HS-5 (cell line): ENCODE measurements around the gene NDUFS6.
A peak's percentile ranks its signal among the peaks of the same experiment; 100 is the strongest.
"Not testable (repeated sequence)": the region's sequence is repeated elsewhere in the genome, so short reads cannot be mapped to it uniquely, and the experiment has no call there.

Experiments used
- DNase-seq: peaks from one replicate; pipeline ENCODE4 v3.0.0-alpha.2; 2012; ENCODE audit warnings: low read depth

NDUFS6 gene

GRCh38 chr5:1783216-1783554, 18.0 kb upstream of the NDUFS6 start:
- no peak for DNase-seq

DNA sequence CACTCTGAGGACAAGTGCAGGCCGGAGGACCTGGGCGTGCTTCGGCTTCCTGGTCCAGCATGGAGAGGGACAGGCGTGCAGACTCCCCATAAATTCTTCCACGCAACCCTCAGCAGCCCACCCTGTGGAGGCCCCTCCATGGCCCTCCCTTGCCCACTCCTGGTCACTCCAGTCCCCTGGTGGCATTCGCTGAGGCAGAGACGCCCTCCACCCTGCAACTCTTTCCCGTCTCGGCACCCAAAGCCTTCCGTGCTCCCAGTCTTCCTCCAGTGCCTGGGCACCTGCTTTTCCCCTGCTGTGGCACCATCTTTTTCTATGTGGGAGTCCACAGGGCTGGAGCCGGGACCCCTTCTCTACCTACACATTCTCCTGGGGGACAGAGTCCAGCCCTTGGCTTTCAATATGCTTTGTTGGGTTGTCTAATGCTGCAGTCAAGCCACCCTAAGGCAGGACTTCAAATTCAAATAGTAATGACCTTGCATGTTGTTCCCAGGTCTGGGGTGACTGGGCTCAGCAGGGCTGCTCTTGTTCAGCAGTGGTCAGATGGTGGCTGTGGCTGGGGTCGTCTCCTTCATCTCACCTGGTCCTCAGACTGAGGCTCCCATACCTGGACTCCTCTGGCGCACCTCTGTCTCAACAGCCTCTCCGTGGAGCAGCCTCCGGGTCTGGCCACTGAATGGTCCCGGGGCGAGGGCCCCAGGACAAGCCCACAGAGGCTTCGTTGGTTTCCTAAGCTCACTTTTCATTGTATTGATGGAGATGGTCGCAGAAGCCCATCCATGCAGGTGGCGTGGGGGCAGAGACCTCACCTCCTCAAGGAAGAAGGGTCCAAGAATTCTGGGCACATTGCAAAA, 16.8 kb upstream of the NDUFS6 start:
- no peak for DNase-seq

DNA sequence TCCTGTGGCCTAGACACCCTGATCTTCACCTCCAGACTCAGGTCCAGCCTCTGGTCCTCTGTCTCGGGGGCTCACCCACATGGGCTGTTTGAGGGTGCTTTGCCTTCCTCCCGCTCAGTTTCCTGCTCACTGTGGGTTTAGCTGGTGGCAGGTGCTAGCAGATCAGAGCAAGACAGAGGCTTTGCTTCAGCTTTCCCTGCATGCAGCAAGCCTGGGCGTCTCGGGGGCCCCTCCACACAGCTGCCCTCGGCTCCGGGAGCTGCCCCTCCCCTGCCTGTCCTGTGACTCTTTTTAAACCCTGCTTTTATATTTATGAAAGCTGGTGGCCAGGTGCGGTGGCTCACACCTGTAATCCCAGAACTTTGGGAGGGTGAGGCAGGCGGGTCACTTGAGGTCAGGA, 16.1 kb upstream of the NDUFS6 start:
- DNase-seq = no peak

DNA sequence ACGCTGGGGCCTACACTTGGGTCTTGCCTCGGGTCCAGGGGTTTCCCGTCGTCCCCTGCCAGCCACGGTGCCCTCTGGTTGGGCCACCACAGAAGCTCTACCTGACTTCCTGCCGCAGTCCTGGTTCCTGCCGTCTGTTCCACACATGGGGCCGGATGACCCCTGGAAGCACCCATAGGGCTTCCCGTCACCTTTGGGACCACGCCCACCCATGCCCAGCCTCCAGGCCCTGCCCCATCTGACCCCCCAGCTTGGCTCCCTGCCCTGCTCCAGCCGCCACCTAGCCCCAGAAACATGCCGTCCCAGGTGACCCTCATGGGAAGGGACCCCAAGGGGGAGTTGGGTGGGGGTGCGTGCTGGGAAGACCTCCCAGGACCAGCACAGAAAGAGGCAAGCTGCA, 15.2 kb upstream of the NDUFS6 start:
- no peak for DNase-seq

GRCh38 chr5:1786621-1787471, 14.4 kb upstream of the NDUFS6 start:
- no peak for DNase-seq

DNA sequence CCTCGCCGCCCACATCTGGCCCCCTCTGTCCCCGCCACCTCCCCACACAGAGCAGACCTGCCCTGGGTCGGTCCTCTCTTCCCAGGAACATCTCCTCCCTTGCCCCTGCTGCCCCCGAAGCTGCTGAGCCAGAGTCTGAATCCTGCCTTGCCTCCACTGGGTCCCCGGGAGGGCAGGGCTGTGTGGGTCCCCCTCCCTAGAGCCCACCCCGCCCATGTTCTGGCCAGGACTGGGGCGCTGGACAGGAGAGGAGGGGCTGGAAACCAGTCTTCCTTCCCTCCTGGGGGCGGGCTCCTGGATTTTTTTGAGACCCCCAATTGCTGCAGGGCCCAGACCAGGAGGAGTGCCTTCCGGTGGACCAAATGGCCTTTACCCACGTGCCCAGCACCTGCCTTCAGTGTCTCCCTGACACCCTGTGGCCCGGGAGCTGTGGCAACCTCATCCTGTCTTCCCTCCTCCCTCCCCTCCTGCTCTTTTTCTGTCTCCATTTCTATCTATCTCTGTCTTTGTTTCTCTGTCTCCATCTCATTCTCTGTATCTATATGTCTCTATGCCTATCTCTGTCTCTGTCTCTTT, 13.6 kb upstream of the NDUFS6 start:
- no peak for DNase-seq

- DNase-seq = no peak
Observed at GRCh38 chr5:1788200-1788599, 13.0 kb upstream of the NDUFS6 start.

- DNase-seq = no peak
Observed at GRCh38 chr5:1788828-1789227, 12.4 kb upstream of the NDUFS6 start.

GRCh38 chr5:1789438-1789833, 11.8 kb upstream of the NDUFS6 start:
- DNase-seq = not testable (repeated sequence)

GRCh38 chr5:1789834-1790471, 11.3 kb upstream of the NDUFS6 start:
- DNase-seq = peak; percentile 95

- DNase-seq = no peak
Observed at GRCh38 chr5:1791176-1791575, 10.0 kb upstream of the NDUFS6 start.

GRCh38 chr5:1792842-1793266, 8.4 kb upstream of the NDUFS6 start:
- DNase-seq = no peak

DNA sequence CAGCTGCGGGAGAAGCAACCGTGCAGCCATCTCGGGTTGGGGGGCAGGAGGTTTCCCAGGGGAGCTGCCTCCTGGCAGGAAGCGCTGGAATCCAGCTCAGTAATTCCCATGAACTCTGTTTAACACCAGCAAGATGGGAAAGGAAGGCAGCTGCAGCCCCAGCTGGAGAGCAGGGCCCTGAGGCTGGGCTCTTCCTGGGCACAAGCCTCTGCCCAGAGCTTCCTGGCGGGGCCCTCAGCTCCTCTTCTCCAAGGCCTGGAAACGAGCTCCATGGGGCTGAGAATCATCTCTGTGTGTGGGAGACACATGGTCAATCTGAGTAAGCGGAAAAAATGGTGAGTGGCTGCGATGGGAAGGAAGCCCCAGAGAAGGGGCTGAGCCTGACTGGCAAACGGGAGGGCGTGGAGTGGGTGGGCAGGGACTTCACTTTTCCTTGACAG, 7.9 kb upstream of the NDUFS6 start:
- DNase-seq = no peak

DNA sequence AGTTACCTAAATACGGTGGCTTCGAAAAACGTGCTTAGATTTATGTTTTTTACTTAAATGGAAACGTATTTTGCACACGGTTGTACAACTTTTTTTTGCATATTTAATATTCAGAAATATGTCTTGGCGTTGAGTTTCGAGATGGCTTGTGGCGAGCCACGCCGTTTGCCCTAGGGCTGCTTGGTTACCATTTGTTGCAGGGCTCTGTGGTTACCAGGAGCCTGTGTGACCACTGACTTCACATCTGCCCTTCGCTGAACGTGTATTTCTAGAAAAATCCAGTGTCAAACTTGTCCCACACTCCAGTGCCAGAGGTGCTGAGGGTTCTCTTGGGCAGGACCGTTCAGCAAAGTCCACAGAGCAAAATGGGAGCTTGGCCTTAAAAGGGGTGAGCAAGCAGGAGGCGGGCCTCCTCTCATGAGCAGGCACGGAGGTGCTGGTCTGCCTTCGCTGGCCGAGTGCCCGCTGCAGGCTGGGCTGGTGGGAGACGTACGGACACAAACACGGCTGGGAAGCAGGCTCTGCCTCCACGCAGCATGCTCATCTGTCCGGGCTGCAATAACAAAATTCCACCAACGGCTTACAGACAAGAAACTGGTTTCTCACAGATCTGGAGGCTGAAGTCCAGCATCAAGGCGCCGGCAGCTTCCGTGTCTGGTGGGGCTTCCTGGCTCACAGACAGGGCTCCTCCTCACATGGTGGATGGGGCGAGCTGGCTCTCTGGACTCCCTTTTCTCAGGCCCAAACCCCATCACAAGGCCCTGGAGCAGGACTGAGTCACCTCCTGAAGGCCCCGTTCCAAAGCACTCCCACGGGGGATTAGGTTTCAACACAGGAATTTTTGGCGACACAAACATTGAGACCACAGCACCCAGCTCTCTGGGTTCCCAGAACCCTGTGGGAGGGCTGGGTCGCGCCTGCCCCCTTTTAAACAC, 7.0 kb upstream of the NDUFS6 start:
- DNase-seq = no peak

GRCh38 chr5:1794901-1795290, 6.3 kb upstream of the NDUFS6 start:
- no peak for DNase-seq

DNA sequence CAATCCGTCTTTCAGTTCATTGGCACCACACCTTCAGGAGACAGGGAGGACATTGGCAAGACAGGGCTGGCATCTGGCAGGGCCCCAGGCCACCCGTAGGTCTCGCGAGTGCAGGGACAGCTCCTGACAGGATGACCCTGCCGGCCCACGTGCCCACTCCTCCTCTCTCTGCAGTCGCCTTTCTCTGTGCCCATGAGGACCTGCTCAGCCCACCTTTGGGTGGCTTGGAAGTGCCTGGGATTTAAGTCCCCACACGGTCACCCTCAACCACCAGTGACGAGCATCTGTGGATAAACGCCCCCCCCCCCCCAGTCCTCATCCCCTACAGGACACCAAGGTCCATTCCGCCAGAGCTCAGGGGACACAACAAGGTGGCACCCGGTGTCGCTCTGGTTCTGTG, 5.7 kb upstream of the NDUFS6 start:
- no peak for DNase-seq

GRCh38 chr5:1795931-1796330, 5.3 kb upstream of the NDUFS6 start:
- DNase-seq = no peak

- no peak for DNase-seq
Observed at GRCh38 chr5:1796371-1797102, 4.7 kb upstream of the NDUFS6 start.

DNA sequence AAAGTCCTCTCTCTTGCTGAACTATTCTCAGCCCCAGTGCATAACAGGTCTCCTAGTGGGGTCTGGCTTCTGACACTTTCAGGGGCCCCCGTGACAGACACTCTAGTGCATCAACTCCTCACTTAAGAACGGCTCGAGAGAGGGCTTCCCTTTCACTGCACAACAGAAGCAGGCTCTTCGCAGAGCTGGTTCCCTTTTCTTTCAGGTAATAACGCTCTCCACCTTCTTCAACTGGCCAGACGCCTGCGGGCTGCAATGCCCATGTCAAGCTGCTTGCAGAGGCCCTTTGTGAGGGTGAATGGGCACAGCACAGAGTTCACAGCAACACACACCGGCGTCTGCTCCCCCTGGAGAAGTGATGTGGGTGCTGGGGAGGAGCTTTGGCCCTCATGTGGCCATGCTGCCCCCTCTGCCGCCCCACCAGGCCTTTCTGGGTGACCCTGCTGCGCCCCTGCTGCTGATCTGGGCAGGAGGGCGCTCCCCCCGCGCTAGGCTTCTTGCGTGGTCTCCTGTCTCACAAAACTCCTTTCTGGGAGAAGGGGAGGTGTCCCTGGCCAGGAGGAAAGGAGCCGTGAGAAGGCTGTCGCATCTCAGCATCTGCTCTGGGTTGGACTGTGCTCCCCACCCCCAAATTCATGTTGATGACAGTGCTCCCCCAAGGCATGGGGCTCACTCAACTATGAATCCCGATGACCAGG, 4.0 kb upstream of the NDUFS6 start:
- no peak for DNase-seq

GRCh38 chr5:1797855-1798254, 3.4 kb upstream of the NDUFS6 start:
- DNase-seq = no peak
